Measurements from ENCODE around the gene AUTS2.

- no peak for TF ChIP-seq ZNF274 (IDR thresholded peaks at IDR 0.05; ENCODE audit: low read depth, low read length)
- no peak for TF ChIP-seq SUZ12 (IDR thresholded peaks at IDR 0.05; ENCODE audit: extremely low read depth, insufficient read depth, insufficient read length)
- TF ChIP-seq YY1 (IDR thresholded peaks at IDR 0.05; ENCODE audit: insufficient read depth, insufficient read length), result no peak
Observed at GRCh38 chr7:69864822-69865221, 266.5 kb downstream of the AUTS2 start.
